ENCODE measurements around the gene FAM131C. TPM values are rescaled to one million over a fixed set of nuclear protein-coding genes. Genes with fewer than 3 reads are reported as not detected.

The FAM131C gene
- polyA plus RNA-seq, 1 donor from 2014 or later = 0.97 TPM

DNA sequence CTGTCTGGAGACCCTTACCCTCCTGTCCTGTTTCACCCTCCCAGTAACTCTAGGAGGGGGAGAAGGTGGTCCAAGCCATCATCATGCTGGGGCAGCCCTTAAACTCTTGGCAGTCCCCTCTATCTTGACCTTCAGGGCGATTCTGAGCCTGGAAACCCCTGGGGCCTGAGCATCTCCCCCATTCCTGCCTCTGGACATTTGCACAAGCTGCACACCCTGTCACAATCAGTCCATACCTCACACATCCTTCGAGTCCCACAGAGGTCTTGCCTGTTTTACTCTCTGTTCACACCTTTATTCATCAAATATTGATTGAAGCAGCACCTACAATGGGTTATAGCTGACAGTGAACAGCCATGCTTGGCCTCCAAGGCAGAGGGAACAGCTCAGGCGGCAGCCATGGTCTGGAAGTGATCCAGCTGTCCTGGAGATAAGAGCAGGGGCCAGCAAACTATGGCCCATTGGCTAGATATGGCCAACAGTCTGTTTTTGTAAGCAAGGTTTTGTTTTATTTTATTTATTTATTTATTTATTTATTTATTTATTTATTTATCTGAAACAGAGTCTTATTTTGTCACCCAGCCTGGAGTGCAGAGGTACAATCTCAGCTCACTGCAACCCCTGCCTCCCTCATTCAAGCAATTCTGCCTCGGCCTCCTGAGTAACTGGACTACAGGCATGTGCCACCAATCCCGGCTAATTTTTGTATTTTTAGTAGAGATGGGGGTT lies 7.1 kb upstream of the FAM131C start:
- no peak overlapping the region for H2AFZ ChIP-seq (ENCODE audit: low read depth, low read length)
- H3K9me2 ChIP-seq (ENCODE audit: insufficient read depth, low read length) = no peaks in the 10 kb centered on the region
- no peaks in the 10 kb centered on the region for H3K36me3 ChIP-seq (ENCODE audit: insufficient read depth, low read length)
- no peaks in the 10 kb centered on the region for H3K9me3 ChIP-seq (ENCODE audit: low read length)
- no peak overlapping the region for H3K4me2 ChIP-seq (ENCODE audit: low read length)
- no peaks in the 10 kb centered on the region for H3K27me3 ChIP-seq (ENCODE audit: insufficient read depth, low read depth, low read length)
- TF ChIP-seq POLR2AphosphoS5 (IDR thresholded peaks at IDR 0.05) (no peak), EP300 (conservative IDR thresholded peaks at IDR 0.05; ENCODE audit: poor library complexity, severe bottlenecking) (no peak), MXI1 (conservative IDR thresholded peaks at IDR 0.05; ENCODE audit: poor library complexity, severe bottlenecking) (no peak), SMC3 (conservative IDR thresholded peaks at IDR 0.05; ENCODE audit: poor library complexity) (no peak), TAF1 (IDR thresholded peaks at IDR 0.05; ENCODE audit: low read depth) (no peak), RAD21 (conservative IDR thresholded peaks at IDR 0.05) (no peak), EZH2 (IDR thresholded peaks at IDR 0.05; ENCODE audit: borderline replicate concordance, insufficient read depth, low read length, poor library complexity, severe bottlenecking) (no peak)
- TF ChIP-seq, protein P1, sequence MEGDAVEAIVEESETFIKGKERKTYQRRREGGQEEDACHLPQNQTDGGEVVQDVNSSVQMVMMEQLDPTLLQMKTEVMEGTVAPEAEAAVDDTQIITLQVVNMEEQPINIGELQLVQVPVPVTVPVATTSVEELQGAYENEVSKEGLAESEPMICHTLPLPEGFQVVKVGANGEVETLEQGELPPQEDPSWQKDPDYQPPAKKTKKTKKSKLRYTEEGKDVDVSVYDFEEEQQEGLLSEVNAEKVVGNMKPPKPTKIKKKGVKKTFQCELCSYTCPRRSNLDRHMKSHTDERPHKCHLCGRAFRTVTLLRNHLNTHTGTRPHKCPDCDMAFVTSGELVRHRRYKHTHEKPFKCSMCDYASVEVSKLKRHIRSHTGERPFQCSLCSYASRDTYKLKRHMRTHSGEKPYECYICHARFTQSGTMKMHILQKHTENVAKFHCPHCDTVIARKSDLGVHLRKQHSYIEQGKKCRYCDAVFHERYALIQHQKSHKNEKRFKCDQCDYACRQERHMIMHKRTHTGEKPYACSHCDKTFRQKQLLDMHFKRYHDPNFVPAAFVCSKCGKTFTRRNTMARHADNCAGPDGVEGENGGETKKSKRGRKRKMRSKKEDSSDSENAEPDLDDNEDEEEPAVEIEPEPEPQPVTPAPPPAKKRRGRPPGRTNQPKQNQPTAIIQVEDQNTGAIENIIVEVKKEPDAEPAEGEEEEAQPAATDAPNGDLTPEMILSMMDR (IDR thresholded peaks at IDR 0.05; ENCODE audit: poor library complexity, severe bottlenecking) = no peak
- H3K4me3 ChIP-seq (ENCODE audit: low read length) = no peak overlapping the region
- no peak overlapping the region for H3K27ac ChIP-seq (ENCODE audit: low read length)
- no peaks in the 10 kb centered on the region for H4K20me1 ChIP-seq (ENCODE audit: insufficient read depth)
- no peaks in the 10 kb centered on the region for H3F3A ChIP-seq (ENCODE audit: insufficient read depth, low read length, poor library complexity, severe bottlenecking)
- H3K79me2 ChIP-seq (replicated peaks; ENCODE audit: insufficient read depth, low read length) = no peaks in the 10 kb centered on the region
- no peak overlapping the region for H3K9ac ChIP-seq (ENCODE audit: low read length)

DNA sequence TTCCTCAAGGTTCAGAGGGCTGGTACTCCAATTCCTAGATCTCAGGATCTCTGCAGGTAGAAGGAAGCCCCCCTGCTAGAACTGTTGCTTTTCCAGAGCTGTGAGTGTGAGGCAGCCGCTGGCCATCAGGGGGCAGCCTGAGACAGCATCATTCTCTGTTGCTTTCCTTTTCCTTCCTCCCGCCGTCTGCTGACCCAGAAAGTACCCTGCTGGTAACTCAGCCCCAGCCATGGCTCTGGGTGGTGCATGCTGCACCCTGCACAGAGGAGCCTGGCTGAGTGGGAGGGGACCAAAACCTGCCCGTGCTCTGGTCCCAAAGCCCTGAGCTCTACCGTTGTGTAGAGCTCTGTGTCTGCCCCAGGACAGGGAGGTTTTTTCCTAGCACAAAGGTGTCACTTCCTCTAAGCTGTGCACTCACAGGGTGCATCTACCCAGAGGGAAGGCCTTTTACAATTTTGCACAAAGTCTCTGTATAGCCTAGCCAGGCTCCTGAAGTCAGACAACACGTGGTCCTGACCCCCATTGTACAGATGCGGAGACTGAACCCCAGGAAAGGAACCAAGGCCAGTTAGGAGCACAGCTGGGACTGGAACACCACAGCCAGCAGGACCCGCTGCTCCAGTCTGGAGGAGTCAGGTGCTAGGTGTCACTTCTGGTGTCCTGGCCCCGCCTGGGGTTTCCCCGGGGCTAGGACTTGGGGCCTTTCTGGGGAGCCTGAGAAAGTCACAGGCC lies 5.6 kb upstream of the FAM131C start:
- no peak overlapping the region for H3K4me2 ChIP-seq (ENCODE audit: low read length)
- TF ChIP-seq RAD21 (conservative IDR thresholded peaks at IDR 0.05) (peak; percentile 99), MXI1 (conservative IDR thresholded peaks at IDR 0.05; ENCODE audit: poor library complexity, severe bottlenecking) (no peak), SMC3 (conservative IDR thresholded peaks at IDR 0.05; ENCODE audit: poor library complexity) (peak; percentile 98)
- TF ChIP-seq, protein P1 (IDR thresholded peaks at IDR 0.05; ENCODE audit: poor library complexity, severe bottlenecking) = peak; percentile 97
- TF ChIP-seq, protein P2, sequence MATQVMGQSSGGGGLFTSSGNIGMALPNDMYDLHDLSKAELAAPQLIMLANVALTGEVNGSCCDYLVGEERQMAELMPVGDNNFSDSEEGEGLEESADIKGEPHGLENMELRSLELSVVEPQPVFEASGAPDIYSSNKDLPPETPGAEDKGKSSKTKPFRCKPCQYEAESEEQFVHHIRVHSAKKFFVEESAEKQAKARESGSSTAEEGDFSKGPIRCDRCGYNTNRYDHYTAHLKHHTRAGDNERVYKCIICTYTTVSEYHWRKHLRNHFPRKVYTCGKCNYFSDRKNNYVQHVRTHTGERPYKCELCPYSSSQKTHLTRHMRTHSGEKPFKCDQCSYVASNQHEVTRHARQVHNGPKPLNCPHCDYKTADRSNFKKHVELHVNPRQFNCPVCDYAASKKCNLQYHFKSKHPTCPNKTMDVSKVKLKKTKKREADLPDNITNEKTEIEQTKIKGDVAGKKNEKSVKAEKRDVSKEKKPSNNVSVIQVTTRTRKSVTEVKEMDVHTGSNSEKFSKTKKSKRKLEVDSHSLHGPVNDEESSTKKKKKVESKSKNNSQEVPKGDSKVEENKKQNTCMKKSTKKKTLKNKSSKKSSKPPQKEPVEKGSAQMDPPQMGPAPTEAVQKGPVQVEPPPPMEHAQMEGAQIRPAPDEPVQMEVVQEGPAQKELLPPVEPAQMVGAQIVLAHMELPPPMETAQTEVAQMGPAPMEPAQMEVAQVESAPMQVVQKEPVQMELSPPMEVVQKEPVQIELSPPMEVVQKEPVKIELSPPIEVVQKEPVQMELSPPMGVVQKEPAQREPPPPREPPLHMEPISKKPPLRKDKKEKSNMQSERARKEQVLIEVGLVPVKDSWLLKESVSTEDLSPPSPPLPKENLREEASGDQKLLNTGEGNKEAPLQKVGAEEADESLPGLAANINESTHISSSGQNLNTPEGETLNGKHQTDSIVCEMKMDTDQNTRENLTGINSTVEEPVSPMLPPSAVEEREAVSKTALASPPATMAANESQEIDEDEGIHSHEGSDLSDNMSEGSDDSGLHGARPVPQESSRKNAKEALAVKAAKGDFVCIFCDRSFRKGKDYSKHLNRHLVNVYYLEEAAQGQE (IDR thresholded peaks at IDR 0.05; ENCODE audit: borderline replicate concordance) = no peak
- H2AFZ ChIP-seq (ENCODE audit: low read depth, low read length) = no peak overlapping the region
- H3K9me2 ChIP-seq (ENCODE audit: insufficient read depth, low read length) = no peaks in the 10 kb centered on the region
- H3K79me2 ChIP-seq (replicated peaks; ENCODE audit: insufficient read depth, low read length) = no peaks in the 10 kb centered on the region
- H3K9me3 ChIP-seq (ENCODE audit: low read length) = no peaks in the 10 kb centered on the region
- no peak overlapping the region for H3K4me3 ChIP-seq (ENCODE audit: low read length)
- H3K9ac ChIP-seq (ENCODE audit: low read length) = no peak overlapping the region
- no peaks in the 10 kb centered on the region for H3K36me3 ChIP-seq (ENCODE audit: insufficient read depth, low read length)
- H4K20me1 ChIP-seq (ENCODE audit: insufficient read depth) = no peaks in the 10 kb centered on the region
- H3F3A ChIP-seq (ENCODE audit: insufficient read depth, low read length, poor library complexity, severe bottlenecking) = no peaks in the 10 kb centered on the region
- H3K27ac ChIP-seq (ENCODE audit: low read length) = no peak overlapping the region
- H3K27me3 ChIP-seq (ENCODE audit: insufficient read depth, low read depth, low read length) = peaks cover 4% of the 10 kb centered on the region

Data from neural cell (in vitro differentiated cells).